Ishikawa (cell line): ENCODE measurements around the gene ARHGEF19.

ENCODE experiments used
- CEBPB ChIP-seq: IDR thresholded peaks from 2 replicates; pipeline ENCODE4 v1.6.1; 2012
- CREB1 ChIP-seq: IDR thresholded peaks from 2 replicates; pipeline ENCODE4 v1.6.1; 2012; ENCODE audit warnings: low read depth
- EGR1 ChIP-seq: IDR thresholded peaks from 2 replicates; pipeline ENCODE4 v1.6.1; 2012
- EP300 ChIP-seq: IDR thresholded peaks from 2 replicates; pipeline ENCODE4 v1.6.1; 2012; ENCODE audit warnings: borderline replicate concordance
- FOXM1 ChIP-seq: IDR thresholded peaks from 2 replicates; pipeline ENCODE4 v1.6.1; 2012; ENCODE audit warnings: low read depth, borderline replicate concordance
- MAX ChIP-seq: IDR thresholded peaks from 2 replicates; pipeline ENCODE4 v1.6.1; 2012
- NFIC ChIP-seq: IDR thresholded peaks from 2 replicates; pipeline ENCODE4 v1.6.1; 2012
- RAD21 ChIP-seq: IDR thresholded peaks from 2 replicates; pipeline ENCODE4 v1.6.1; 2012; ENCODE audit warnings: low read depth
- REST ChIP-seq: IDR thresholded peaks from 2 replicates; pipeline ENCODE4 v1.6.1; 2012; ENCODE audit warnings: low read depth, mild to moderate bottlenecking
- TAF1 ChIP-seq: IDR thresholded peaks from 2 replicates; pipeline ENCODE4 v1.6.1; 2012; ENCODE audit warnings: low read depth, mild to moderate bottlenecking
- TCF12 ChIP-seq: IDR thresholded peaks from 2 replicates; pipeline ENCODE4 v1.6.1; 2012; ENCODE audit warnings: low read depth
- TEAD4 ChIP-seq: IDR thresholded peaks from 2 replicates; pipeline ENCODE4 v1.6.1; 2012
- USF1 ChIP-seq: IDR thresholded peaks from 2 replicates; pipeline ENCODE4 v1.6.1; 2012
- YY1 ChIP-seq: IDR thresholded peaks from 2 replicates; pipeline ENCODE4 v1.6.1; 2012; ENCODE audit warnings: low read depth
- ZBTB7A ChIP-seq: IDR thresholded peaks from 2 replicates; pipeline ENCODE4 v1.6.1; 2012; ENCODE audit warnings: low read depth

ARHGEF19 gene

GRCh38 chr1:16224472-16224871 lies 12.0 kb upstream of the ARHGEF19 start:
- TF ChIP-seq TAF1 (no peak), RAD21 (no peak), NFIC (no peak), REST (no peak), TEAD4 (no peak), USF1 (no peak), EGR1 (no peak), FOXM1 (no peak), TCF12 (no peak), CREB1 (no peak), ZBTB7A (no peak), EP300 (no peak), MAX (no peak), YY1 (no peak)

GRCh38 chr1:16221499-16221898 lies 9.0 kb upstream of the ARHGEF19 start:
- TF ChIP-seq TCF12 (no peak), EP300 (no peak), NFIC (no peak), ZBTB7A (no peak), FOXM1 (no peak), CEBPB (no peak), EGR1 (no peak), USF1 (no peak), TAF1 (no peak), REST (no peak), CREB1 (no peak), RAD21 (no peak), MAX (no peak), YY1 (no peak), TEAD4 (no peak)

GRCh38 chr1:16219968-16220500 lies 7.6 kb upstream of the ARHGEF19 start:
- TF ChIP-seq ZBTB7A (no peak), CREB1 (no peak), EP300 (no peak)

- TF ChIP-seq NFIC: no peak
- no peak for TF ChIP-seq MAX
- no peak for TF ChIP-seq ZBTB7A
- TF ChIP-seq FOXM1: no peak
- no peak for TF ChIP-seq REST
- no peak for TF ChIP-seq TAF1
- no peak for TF ChIP-seq CREB1
- no peak for TF ChIP-seq EGR1
- TF ChIP-seq YY1: no peak
- no peak for TF ChIP-seq RAD21
- TF ChIP-seq EP300: no peak
- TF ChIP-seq USF1: no peak
- TF ChIP-seq CEBPB: no peak
- TF ChIP-seq TCF12: no peak
- TF ChIP-seq TEAD4: no peak
Measured at GRCh38 chr1:16218674-16219071, 6.2 kb upstream of the ARHGEF19 start.
